Loucy (cell line): ENCODE data around the gene KANTR.

ENCODE experiments used
- EZH2phosphoT487 ChIP-seq: fragments of 200-600 bp; IDR thresholded peaks from 2 replicates; pipeline ENCODE4 v1.6.1; 2018; ENCODE audit warnings: antibody characterized with exemption, mild to moderate bottlenecking, moderate library complexity, borderline replicate concordance
- TF ChIP-seq, protein P1 (sequence below): fragments of 200-600 bp; sonication (generic); conservative IDR thresholded peaks from 2 replicates; pipeline ENCODE4 v1.5.1; 2014; ENCODE audit warnings: mild to moderate bottlenecking, antibody characterized with exemption, low read length

DNA sequence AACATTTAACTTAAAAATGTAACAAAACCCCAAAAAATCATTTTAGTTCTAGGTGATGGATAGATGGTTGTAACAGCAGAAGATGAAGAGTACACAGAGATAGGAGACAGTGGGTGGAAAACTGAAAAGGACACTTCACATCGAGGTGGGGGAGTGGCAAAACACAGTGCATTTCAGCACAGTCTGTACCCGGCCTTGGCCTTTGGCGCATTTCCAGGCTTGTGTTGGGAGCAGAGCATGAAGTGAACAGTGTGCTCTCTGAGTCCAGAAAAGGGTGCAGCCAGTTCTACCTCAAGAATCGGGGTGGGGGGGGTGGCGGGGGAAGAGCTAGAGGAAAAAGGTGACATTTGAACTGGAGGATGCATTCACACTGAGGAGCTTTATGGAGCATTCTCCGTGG is 7.5 kb upstream of the KANTR start:
- TF ChIP-seq, protein P1, sequence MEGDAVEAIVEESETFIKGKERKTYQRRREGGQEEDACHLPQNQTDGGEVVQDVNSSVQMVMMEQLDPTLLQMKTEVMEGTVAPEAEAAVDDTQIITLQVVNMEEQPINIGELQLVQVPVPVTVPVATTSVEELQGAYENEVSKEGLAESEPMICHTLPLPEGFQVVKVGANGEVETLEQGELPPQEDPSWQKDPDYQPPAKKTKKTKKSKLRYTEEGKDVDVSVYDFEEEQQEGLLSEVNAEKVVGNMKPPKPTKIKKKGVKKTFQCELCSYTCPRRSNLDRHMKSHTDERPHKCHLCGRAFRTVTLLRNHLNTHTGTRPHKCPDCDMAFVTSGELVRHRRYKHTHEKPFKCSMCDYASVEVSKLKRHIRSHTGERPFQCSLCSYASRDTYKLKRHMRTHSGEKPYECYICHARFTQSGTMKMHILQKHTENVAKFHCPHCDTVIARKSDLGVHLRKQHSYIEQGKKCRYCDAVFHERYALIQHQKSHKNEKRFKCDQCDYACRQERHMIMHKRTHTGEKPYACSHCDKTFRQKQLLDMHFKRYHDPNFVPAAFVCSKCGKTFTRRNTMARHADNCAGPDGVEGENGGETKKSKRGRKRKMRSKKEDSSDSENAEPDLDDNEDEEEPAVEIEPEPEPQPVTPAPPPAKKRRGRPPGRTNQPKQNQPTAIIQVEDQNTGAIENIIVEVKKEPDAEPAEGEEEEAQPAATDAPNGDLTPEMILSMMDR = no peak
- TF ChIP-seq EZH2phosphoT487 = no peak
